Fibroblast of pulmonary artery (primary cell): ENCODE measurements around the gene RHCG.
A peak's percentile ranks its signal among the peaks of the same experiment; 100 is the strongest.

ENCODE experiments used
- DNase-seq: peaks from one replicate; pipeline ENCODE4 v3.0.0-alpha.2; 2010; ENCODE audit warnings: low read depth
- H3K4me3 ChIP-seq: replicated peaks from 2 replicates; pipeline ENCODE4 v1.5.1; 2011; ENCODE audit warnings: low read depth, mild to moderate bottlenecking, control low read depth, low read length, moderate library complexity
- TF ChIP-seq, protein P1 (sequence below): IDR thresholded peaks from 2 replicates; pipeline ENCODE4 v1.5.1; 2011; ENCODE audit warnings: mild to moderate bottlenecking, control low read depth, low read length, inconsistent platforms; ENCODE audit errors: missing control alignments

Gene RHCG

DNA sequence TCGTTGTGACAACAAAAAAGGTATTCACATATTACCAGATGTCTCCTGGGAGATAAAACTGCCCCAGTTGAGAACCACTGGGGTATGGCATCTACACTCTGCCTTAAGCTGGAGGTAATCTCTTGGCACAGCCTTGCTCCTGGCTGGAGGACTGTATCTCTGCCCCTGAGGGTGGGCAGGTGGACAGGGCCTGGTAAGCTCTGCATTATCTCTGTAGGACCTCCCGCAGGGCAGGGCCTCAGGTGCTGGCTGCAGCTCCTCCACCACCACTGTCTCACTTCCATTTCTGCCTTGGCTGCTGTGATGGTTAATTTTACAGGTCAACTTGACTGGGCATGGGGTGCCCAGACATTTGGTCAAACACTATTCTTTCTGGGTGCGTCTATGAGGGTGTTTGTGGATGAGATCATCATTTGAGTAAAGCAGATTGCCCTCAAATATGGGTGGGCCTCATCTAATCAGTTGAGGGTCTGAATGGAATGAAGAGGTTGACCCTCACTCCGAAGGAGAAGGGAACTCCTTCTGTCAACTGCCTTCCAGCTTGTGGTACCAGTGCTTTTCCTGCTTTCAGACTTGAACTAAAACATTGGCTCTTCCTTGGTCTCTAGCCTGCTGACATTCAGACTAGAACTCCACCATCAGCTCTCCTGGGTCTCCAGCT is 9.8 kb upstream of the RHCG start:
- no peak for DNase-seq
- H3K4me3 ChIP-seq = no peak overlapping the region
- TF ChIP-seq, protein P1, sequence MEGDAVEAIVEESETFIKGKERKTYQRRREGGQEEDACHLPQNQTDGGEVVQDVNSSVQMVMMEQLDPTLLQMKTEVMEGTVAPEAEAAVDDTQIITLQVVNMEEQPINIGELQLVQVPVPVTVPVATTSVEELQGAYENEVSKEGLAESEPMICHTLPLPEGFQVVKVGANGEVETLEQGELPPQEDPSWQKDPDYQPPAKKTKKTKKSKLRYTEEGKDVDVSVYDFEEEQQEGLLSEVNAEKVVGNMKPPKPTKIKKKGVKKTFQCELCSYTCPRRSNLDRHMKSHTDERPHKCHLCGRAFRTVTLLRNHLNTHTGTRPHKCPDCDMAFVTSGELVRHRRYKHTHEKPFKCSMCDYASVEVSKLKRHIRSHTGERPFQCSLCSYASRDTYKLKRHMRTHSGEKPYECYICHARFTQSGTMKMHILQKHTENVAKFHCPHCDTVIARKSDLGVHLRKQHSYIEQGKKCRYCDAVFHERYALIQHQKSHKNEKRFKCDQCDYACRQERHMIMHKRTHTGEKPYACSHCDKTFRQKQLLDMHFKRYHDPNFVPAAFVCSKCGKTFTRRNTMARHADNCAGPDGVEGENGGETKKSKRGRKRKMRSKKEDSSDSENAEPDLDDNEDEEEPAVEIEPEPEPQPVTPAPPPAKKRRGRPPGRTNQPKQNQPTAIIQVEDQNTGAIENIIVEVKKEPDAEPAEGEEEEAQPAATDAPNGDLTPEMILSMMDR = no peak

DNA sequence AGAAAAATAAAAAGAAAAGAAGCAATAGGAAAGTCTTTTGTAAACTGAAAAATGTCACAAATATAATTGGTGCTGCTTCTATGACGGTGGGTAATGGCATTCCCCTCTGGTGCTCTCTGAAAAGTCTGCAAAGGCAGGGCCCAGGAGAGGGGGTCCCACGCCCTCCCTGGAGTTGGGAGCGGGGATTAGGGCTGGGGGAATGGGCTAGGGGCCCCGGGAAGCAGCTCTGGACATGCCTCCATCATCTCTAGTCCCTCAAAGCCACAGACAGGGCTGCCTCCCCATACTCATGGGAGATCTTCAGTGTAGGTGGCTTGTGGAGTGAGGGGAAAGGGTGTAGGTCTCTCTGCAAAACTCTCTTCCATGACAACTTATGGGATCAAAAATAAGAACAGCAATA is 7.8 kb upstream of the RHCG start:
- TF ChIP-seq, protein P1 = no peak
- H3K4me3 ChIP-seq = no peak overlapping the region
- DNase-seq = no peak

DNA sequence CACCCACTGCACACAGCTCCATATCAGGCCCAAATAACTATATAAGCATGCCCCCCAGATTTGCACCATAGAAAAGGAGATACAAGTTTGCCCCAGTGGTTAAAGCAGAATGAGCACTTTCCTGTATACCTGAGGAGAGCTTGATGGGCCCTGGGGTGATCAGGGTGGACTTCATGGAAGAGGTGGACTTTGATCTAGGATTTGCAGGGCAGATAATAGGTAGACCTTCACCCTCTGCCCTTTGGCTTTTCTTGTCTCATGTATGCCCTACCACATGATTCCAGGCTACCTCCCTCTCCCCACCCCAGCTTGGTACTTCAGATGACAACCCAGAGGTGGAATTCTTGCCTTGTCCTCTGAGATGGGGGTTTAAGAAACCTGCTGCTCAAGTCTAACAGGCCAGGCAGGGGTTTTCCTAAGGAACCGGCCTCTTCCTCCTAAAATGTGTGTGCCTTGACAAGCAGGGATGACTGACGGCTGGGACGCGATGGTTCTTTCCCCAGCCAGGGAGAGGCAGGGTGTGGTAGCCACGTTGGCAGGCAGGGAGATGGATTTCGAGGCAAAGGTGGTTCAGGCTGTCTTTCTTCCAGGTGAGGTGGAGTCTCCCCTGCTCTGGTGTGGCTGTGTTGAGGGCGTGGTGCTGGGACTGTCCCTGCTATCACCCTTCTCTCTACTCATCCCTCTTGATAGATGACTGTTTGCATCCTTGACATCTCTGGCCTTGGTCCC is 6.6 kb upstream of the RHCG start:
- DNase-seq = no peak
- TF ChIP-seq, protein P1 = no peak

DNA sequence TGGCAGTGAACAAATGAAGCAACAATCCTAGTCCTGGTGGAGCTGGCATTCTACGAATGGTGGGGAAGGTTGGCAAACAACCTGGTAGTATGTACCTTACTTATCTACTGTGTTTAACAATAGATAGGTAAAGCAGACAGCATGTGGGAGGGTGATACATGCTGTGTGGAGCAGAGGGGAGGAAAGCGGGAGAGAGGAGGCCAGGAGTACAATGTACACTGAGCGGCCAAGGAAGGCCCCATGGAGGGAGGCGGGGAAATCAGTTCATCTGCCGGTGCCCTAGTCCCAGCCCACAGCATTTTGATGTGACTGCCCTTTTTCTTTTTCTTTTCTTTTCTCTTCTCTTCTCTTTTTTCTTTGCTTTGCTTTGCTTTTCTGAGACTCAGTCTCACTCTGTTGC is 5.3 kb upstream of the RHCG start:
- H3K4me3 ChIP-seq = no peak overlapping the region
- no peak for DNase-seq
- TF ChIP-seq, protein P1 = no peak

More for the DNA sequence above, 6.6 kb upstream of the RHCG start:
- H3K4me3 ChIP-seq = no peak overlapping the region

DNA sequence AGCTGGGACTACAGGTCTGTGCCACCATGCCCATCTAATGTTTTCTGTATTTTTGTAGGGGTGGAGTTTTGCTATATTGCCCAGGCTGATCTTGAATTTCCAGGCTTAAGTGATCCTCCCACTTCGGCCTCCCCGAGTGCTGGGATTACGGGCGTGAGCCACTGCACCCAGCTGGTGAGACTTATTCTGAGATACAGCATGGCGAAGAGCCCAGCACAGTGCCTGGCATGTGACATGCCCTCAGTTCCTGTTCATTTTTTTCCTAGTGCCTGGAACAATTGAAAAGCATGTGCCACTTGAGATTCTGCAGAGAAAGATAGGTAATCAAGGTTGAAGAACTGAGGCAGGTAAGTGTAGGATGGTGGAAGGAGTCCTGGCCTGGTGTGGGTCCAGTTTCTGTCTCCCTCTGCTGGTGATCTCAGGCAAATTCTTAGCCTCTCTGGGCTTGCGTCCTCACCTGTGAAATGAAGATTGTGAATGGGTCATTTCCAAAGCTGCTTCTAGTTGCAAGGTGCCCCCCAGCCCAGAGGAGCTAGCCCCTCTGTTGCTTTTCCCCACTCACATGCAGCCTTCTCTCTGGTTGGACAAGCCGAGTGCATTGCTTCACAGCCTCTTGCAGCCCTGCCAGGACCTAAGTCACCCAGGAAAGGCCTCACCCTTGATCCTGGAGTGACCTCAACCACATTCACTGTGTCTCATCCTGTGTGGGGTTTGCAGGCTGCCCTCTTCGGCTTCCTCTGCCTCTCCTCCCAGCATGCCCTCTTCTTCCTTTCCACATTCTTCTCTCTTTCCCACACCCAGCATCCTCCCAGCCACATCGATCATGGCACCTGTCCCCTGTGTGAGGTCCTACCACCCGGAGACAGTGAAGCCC is 4.3 kb upstream of the RHCG start:
- DNase-seq = no peak
- TF ChIP-seq, protein P1 = peak; percentile 34
- no peak overlapping the region for H3K4me3 ChIP-seq

DNA sequence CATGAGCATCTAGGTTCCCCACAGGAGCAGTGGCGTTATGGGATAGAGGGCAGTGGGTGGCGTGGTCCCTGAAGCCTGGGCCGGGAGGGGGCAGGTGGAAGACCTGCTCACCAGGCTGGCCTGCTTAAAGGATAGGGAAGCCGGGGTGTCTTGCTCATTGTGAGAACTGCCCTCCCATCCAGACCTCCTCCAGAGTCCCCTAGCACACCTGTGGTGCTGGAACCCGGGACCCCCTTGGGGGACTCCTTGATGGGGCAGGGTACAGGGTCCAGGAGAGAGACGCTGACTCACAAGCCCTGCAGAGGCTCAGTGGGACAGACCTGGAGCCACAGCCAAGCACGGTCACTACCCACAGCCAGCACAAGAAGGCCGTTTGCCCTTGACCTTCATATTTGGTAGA is 2.8 kb upstream of the RHCG start:
- TF ChIP-seq, protein P1 = no peak

More for the DNA sequence above, 2.8 kb upstream of the RHCG start:
- no peak overlapping the region for H3K4me3 ChIP-seq
- no peak for DNase-seq
